ENCODE data around the gene SMIM31.

Gene SMIM31
- 0 reads per million in 2 donors for total RNA-seq

GRCh38 chr4:164753873-164754488 lies at the start of gene SMIM31:
Gene SMIM31, plus strand, starts transcription at chr4:164754131. Its CDS starts 16,313 bp downstream, at chr4:164770444.
- DNase-seq = no peak

- no peak for DNase-seq
Measured at GRCh38 chr4:164706675-164707074, 47.3 kb upstream of the SMIM31 start.

GRCh38 chr4:164716901-164717300 lies 37.0 kb upstream of the SMIM31 start:
- DNase-seq = no peak

- DNase-seq = no peak
Measured at GRCh38 chr4:164718827-164719226, 35.1 kb upstream of the SMIM31 start.

GRCh38 chr4:164725066-164725465 lies 28.9 kb upstream of the SMIM31 start:
- DNase-seq = no peak

- no peak for DNase-seq
Measured at GRCh38 chr4:164730705-164731393, 23.1 kb upstream of the SMIM31 start.

GRCh38 chr4:164731827-164732474 lies 22.0 kb upstream of the SMIM31 start:
- DNase-seq = no peak

GRCh38 chr4:164734484-164734883 lies 19.4 kb upstream of the SMIM31 start:
- DNase-seq = no peak

GRCh38 chr4:164748375-164748774 lies 5.6 kb upstream of the SMIM31 start:
- DNase-seq = no peak

GRCh38 chr4:164755432-164755831 lies 1.5 kb downstream of the SMIM31 start:
- no peak for DNase-seq

- DNase-seq = no peak
Measured at GRCh38 chr4:164756686-164757085, 2.8 kb downstream of the SMIM31 start.

- DNase-seq = no peak
Measured at GRCh38 chr4:164761241-164761640, 7.3 kb downstream of the SMIM31 start.

- no peak for DNase-seq
Measured at GRCh38 chr4:164761746-164762275, 7.9 kb downstream of the SMIM31 start.

- DNase-seq = no peak
Measured at GRCh38 chr4:164765096-164765495, 11.2 kb downstream of the SMIM31 start.

GRCh38 chr4:164765833-164766232 lies 11.9 kb downstream of the SMIM31 start:
- DNase-seq = no peak

GRCh38 chr4:164768516-164768915 lies 14.6 kb downstream of the SMIM31 start:
- no peak for DNase-seq

GRCh38 chr4:164770010-164770724 lies 16.2 kb downstream of the SMIM31 start:
- no peak for DNase-seq

GRCh38 chr4:164771088-164771487 lies 17.2 kb downstream of the SMIM31 start:
- DNase-seq = no peak

- DNase-seq = no peak
Measured at GRCh38 chr4:164772076-164772475, 18.1 kb downstream of the SMIM31 start.

- DNase-seq = no peak
Measured at GRCh38 chr4:164779080-164779479, 25.1 kb downstream of the SMIM31 start.

GRCh38 chr4:164779811-164780216 lies 25.9 kb downstream of the SMIM31 start:
- DNase-seq = no peak

GRCh38 chr4:164780839-164781238 lies 26.9 kb downstream of the SMIM31 start:
- no peak for DNase-seq

GRCh38 chr4:164783976-164784375 lies 30.0 kb downstream of the SMIM31 start:
- no peak for DNase-seq

All from activated gamma-delta T cell (primary cell).